Thyroid gland (tissue), 4 donors: ENCODE data around the gene ATF2.

ENCODE experiments used
- POLR2A ChIP-seq, 2 donors: fragments of 450-650 bp; IDR thresholded peaks; one replicate each; pipeline ENCODE4 v1.6.1; 2017; ENCODE audit warnings: antibody characterized with exemption in 2 of 2, mild to moderate bottlenecking in 2 of 2, moderate library complexity in 1 of 2
- TF ChIP-seq, protein P1 (sequence below), 6 experiments: fragments of 200-600 bp in 3 of 6; fragments of 450-650 bp in 3 of 6; sonication (generic) in 3 of 6; IDR thresholded peaks; one replicate each; pipeline ENCODE4 v1.5.1; 2016 to 2019; ENCODE audit warnings: antibody characterized with exemption in 6 of 6, mild to moderate bottlenecking in 2 of 6, inconsistent platforms in 1 of 6, moderate library complexity in 1 of 6

DNA sequence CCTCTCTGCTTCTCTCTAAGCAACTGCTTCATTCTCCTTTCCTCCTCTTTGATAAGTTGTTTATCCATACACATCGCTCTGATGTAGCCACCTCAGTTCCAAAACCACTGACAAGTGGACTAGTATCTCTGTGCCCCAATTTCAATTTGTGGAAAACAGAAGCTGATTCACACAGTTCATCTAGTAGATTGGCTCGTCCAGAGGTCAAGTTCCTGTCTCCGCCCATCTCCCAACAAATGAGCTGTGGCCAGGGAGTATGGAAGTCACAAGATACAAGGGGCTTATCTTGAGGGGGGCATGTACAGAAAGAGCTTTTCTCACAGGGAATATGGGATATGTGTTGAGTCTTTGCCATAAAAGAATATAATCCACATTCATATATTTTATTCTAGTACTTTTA is 145.1 kb downstream of the ATF2 start:
- TF ChIP-seq, protein P1, sequence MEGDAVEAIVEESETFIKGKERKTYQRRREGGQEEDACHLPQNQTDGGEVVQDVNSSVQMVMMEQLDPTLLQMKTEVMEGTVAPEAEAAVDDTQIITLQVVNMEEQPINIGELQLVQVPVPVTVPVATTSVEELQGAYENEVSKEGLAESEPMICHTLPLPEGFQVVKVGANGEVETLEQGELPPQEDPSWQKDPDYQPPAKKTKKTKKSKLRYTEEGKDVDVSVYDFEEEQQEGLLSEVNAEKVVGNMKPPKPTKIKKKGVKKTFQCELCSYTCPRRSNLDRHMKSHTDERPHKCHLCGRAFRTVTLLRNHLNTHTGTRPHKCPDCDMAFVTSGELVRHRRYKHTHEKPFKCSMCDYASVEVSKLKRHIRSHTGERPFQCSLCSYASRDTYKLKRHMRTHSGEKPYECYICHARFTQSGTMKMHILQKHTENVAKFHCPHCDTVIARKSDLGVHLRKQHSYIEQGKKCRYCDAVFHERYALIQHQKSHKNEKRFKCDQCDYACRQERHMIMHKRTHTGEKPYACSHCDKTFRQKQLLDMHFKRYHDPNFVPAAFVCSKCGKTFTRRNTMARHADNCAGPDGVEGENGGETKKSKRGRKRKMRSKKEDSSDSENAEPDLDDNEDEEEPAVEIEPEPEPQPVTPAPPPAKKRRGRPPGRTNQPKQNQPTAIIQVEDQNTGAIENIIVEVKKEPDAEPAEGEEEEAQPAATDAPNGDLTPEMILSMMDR (IDR thresholded peaks at IDR 0.05): no peak
- no peak for TF ChIP-seq POLR2A (IDR thresholded peaks at IDR 0.05)
